ENCODE results near the gene ADD3.
"Not testable (repeated sequence)": the region's sequence is repeated elsewhere in the genome, so short reads cannot be mapped to it uniquely, and the experiment has no call there.

Gene ADD3

GRCh38 chr10:109974504-109975191 lies 33.1 kb upstream of the ADD3 start:
- DNase-seq = peak in 1 of 42 donors; percentile 42
- intact Hi-C loops (cut with DNase I) = no loop called here

GRCh38 chr10:109975244-109976190 lies 32.3 kb upstream of the ADD3 start:
- DNase-seq = peak in 1 of 42 donors; percentile 37
- intact Hi-C loops (cut with DNase I) = no loop called here

- intact Hi-C loops (cut with DNase I) = no loop called here
- DNase-seq = peak in 1 of 42 donors; percentile 7
Observed at GRCh38 chr10:109976681-109977080, 31.1 kb upstream of the ADD3 start.

GRCh38 chr10:109977382-109977806 lies 30.4 kb upstream of the ADD3 start:
- intact Hi-C loops (cut with DNase I) = no loop called here
- DNase-seq = peak in 2 of 42 donors; percentile 13 to 40

- DNase-seq = peak in 38 of 42 donors; percentile 21 to 87 (median 60)
- intact Hi-C loops (cut with DNase I) = no loop called here
Observed at GRCh38 chr10:109978481-109978880, 29.3 kb upstream of the ADD3 start.

GRCh38 chr10:109979215-109979614 lies 28.6 kb upstream of the ADD3 start:
- peak in 1 of 42 donors; percentile 31 for DNase-seq
- intact Hi-C loops (cut with DNase I) = no loop called here

- intact Hi-C loops (cut with DNase I) = no loop called here
- DNase-seq = peak in 1 of 42 donors; percentile 39
Observed at GRCh38 chr10:109981650-109982049, 26.1 kb upstream of the ADD3 start.

GRCh38 chr10:109982123-109982522 lies 25.7 kb upstream of the ADD3 start:
- peak in 1 of 42 donors; percentile 40 for DNase-seq
- intact Hi-C loops (cut with DNase I) = no loop called here

GRCh38 chr10:109982812-109983211 lies 25.0 kb upstream of the ADD3 start:
- DNase-seq = peak in 1 of 42 donors; percentile 24
- intact Hi-C loops (cut with DNase I) = no loop called here

GRCh38 chr10:109984013-109984412 lies 23.8 kb upstream of the ADD3 start:
- intact Hi-C loops (cut with DNase I) = no loop called here
- DNase-seq = peak in 1 of 42 donors; percentile 20

- DNase-seq; intact Hi-C loops (cut with DNase I): not testable (repeated sequence)
Observed at GRCh38 chr10:109985768-109986167, 22.0 kb upstream of the ADD3 start.

GRCh38 chr10:109987452-109988211 lies 20.2 kb upstream of the ADD3 start:
- intact Hi-C loops (cut with DNase I) = no loop called here
- no peak for DNase-seq

GRCh38 chr10:109988212-109988596 lies 19.6 kb upstream of the ADD3 start:
- intact Hi-C loops (cut with DNase I) = no loop called here
- DNase-seq = no peak

- no peak for DNase-seq
- intact Hi-C loops (cut with DNase I) = no loop called here
Observed at GRCh38 chr10:109991266-109991855, 16.4 kb upstream of the ADD3 start.

- DNase-seq = no peak
- intact Hi-C loops (cut with DNase I) = no loop called here
Observed at GRCh38 chr10:109992485-109992884, 15.3 kb upstream of the ADD3 start.

- intact Hi-C loops (cut with DNase I) = no loop called here
- DNase-seq = no peak
Observed at GRCh38 chr10:109993551-109994330, 14.0 kb upstream of the ADD3 start.

GRCh38 chr10:109994711-109995577 lies 12.8 kb upstream of the ADD3 start:
- DNase-seq = no peak
- intact Hi-C loops (cut with DNase I) = no loop called here
